SHP77 treated with DMSO at 0.1 percent for 48 hours (cell line): Measurements from ENCODE around the gene CCNK.

ENCODE experiments used
- DNase-seq: peaks from one replicate; lab custom pipeline; 2025; lab: John Stamatoyannopoulos, UW

CCNK gene

GRCh38 chr14:99507860-99508640 lies 26.8 kb downstream of the CCNK start:
- no peak for DNase-seq

- DNase-seq, result no peak
These were observed 27.9 kb downstream of the CCNK start for GRCh38 chr14:99508896-99509629.

GRCh38 chr14:99509871-99510555 lies 28.8 kb downstream of the CCNK start:
- no peak for DNase-seq

GRCh38 chr14:99510556-99511139 lies 29.4 kb downstream of the CCNK start:
- DNase-seq, result no peak

- no peak for DNase-seq
These were observed 30.4 kb downstream of the CCNK start for GRCh38 chr14:99511421-99512109.

- DNase-seq, result no peak
These were observed 30.9 kb downstream of the CCNK start for GRCh38 chr14:99512110-99512449.

GRCh38 chr14:99512571-99513182 lies 31.5 kb downstream of the CCNK start:
- no peak for DNase-seq

- no peak for DNase-seq
These were observed 32.0 kb downstream of the CCNK start for GRCh38 chr14:99513183-99513694.

- DNase-seq, result no peak
These were observed 32.8 kb downstream of the CCNK start for GRCh38 chr14:99513946-99514551.

GRCh38 chr14:99514552-99515300 lies 33.5 kb downstream of the CCNK start:
- DNase-seq, result no peak

GRCh38 chr14:99515301-99516155 lies 34.3 kb downstream of the CCNK start:
- DNase-seq, result no peak

GRCh38 chr14:99516156-99516870 lies 35.1 kb downstream of the CCNK start:
- no peak for DNase-seq

- no peak for DNase-seq
These were observed 35.8 kb downstream of the CCNK start for GRCh38 chr14:99516871-99517642.

GRCh38 chr14:99517643-99518381 lies 36.6 kb downstream of the CCNK start:
- DNase-seq, result no peak

- peak; percentile 23 for DNase-seq
These were observed 37.5 kb downstream of the CCNK start for GRCh38 chr14:99518441-99519346.

- no peak for DNase-seq
These were observed 38.2 kb downstream of the CCNK start for GRCh38 chr14:99519347-99519881.
